Measurements from ENCODE around the gene ZNF768. TPM values are rescaled to one million over a fixed set of nuclear protein-coding genes. Genes with fewer than 3 reads are reported as not detected.

Gene ZNF768
- total and polyA plus RNA-seq, 2 experiments from 2014 or later: 25.2 to 37.6 TPM

- no peak overlapping the region for H3K4me2 ChIP-seq
- H3K79me2 ChIP-seq: no peaks in the 10 kb centered on the region
- H3K9me2 ChIP-seq (replicated peaks; ENCODE audit: insufficient read depth): no peaks in the 10 kb centered on the region
- H3K27ac ChIP-seq: peak overlapping the region; percentile 23
- no peaks in the 10 kb centered on the region for H4K20me1 ChIP-seq (ENCODE audit: insufficient read depth, poor library complexity, severe bottlenecking)
- H3K36me3 ChIP-seq (replicated peaks; ENCODE audit: insufficient read depth, low read depth): no peaks in the 10 kb centered on the region
- no peak overlapping the region for H3K4me3 ChIP-seq
- H3K4me1 ChIP-seq (ENCODE audit: insufficient read depth): no peaks in the 10 kb centered on the region
- TF ChIP-seq EZH2 (IDR thresholded peaks at IDR 0.05; ENCODE audit: borderline replicate concordance) (no peak), CTCF (IDR thresholded peaks at IDR 0.05; ENCODE audit: poor library complexity) (no peak), EZH2phosphoT487 (IDR thresholded peaks at IDR 0.05; ENCODE audit: low read depth, severe bottlenecking, unreplicated experiment) (no peak)
- H2AFZ ChIP-seq: no peak overlapping the region
- 65% methylated on average over 4 of the region's 4 CpGs for WGBS (ENCODE audit: low lambda C conversion rate, missing lambda C conversion rate)
- peak; percentile 26 for DNase-seq (ENCODE audit: low spot score)
- H3K27me3 ChIP-seq: no peaks in the 10 kb centered on the region
- H3K9me3 ChIP-seq (ENCODE audit: low read depth): no peaks in the 10 kb centered on the region
These were observed 15.9 kb downstream of the ZNF768 start for GRCh38 chr16:30510376-30510938.

- Histone ChIP-seq H3K9me3 (ENCODE audit: low read depth) (no peaks in the 10 kb centered on the region), H3K4me1 (ENCODE audit: insufficient read depth) (no peaks in the 10 kb centered on the region), H4K20me1 (ENCODE audit: insufficient read depth, poor library complexity, severe bottlenecking) (no peaks in the 10 kb centered on the region), H2AFZ (no peak overlapping the region), H3K36me3 (replicated peaks; ENCODE audit: insufficient read depth, low read depth) (no peaks in the 10 kb centered on the region), H3K27ac (no peak overlapping the region), H3K79me2 (no peaks in the 10 kb centered on the region), H3K27me3 (no peaks in the 10 kb centered on the region), H3K4me3 (no peak overlapping the region), H3K9me2 (replicated peaks; ENCODE audit: insufficient read depth) (no peaks in the 10 kb centered on the region), H3K4me2 (no peak overlapping the region)
- TF ChIP-seq EZH2 (IDR thresholded peaks at IDR 0.05; ENCODE audit: borderline replicate concordance) (no peak), EZH2phosphoT487 (IDR thresholded peaks at IDR 0.05; ENCODE audit: low read depth, severe bottlenecking, unreplicated experiment) (no peak), CTCF (IDR thresholded peaks at IDR 0.05; ENCODE audit: poor library complexity) (no peak)
- 74% methylated on average over 4 of the region's 4 CpGs for WGBS (ENCODE audit: low lambda C conversion rate, missing lambda C conversion rate)
- DNase-seq (ENCODE audit: low spot score): no peak
These were observed 17.1 kb downstream of the ZNF768 start for GRCh38 chr16:30509081-30509765.

GRCh38 chr16:30503403-30504296 is 22.7 kb downstream of the ZNF768 start:
- H3K27ac ChIP-seq: no peak overlapping the region
- no peak overlapping the region for H3K4me3 ChIP-seq
- 74% methylated on average over 6 of the region's 6 CpGs for WGBS (ENCODE audit: low lambda C conversion rate, missing lambda C conversion rate)
- H3K9me3 ChIP-seq (ENCODE audit: low read depth): no peaks in the 10 kb centered on the region
- DNase-seq (ENCODE audit: low spot score): no peak
- no peak overlapping the region for H2AFZ ChIP-seq
- H3K27me3 ChIP-seq: no peaks in the 10 kb centered on the region
- no peaks in the 10 kb centered on the region for H3K9me2 ChIP-seq (replicated peaks; ENCODE audit: insufficient read depth)
- no peaks in the 10 kb centered on the region for H3K79me2 ChIP-seq
- no peaks in the 10 kb centered on the region for H4K20me1 ChIP-seq (ENCODE audit: insufficient read depth, poor library complexity, severe bottlenecking)
- TF ChIP-seq CTCF (IDR thresholded peaks at IDR 0.05; ENCODE audit: poor library complexity): no peak
- no peak for TF ChIP-seq EZH2 (IDR thresholded peaks at IDR 0.05; ENCODE audit: borderline replicate concordance)
- TF ChIP-seq EZH2phosphoT487 (IDR thresholded peaks at IDR 0.05; ENCODE audit: low read depth, severe bottlenecking, unreplicated experiment): no peak
- H3K4me2 ChIP-seq: no peak overlapping the region
- H3K36me3 ChIP-seq (replicated peaks; ENCODE audit: insufficient read depth, low read depth): no peaks in the 10 kb centered on the region
- no peaks in the 10 kb centered on the region for H3K4me1 ChIP-seq (ENCODE audit: insufficient read depth)

All from hepatocyte (in vitro differentiated cells).